IPS-20b (cell line): ENCODE data around the gene TUBB2A.
"Not testable (repeated sequence)": the region's sequence is repeated elsewhere in the genome, so short reads cannot be mapped to it uniquely, and the experiment has no call there.

Experiments used
- H3K27ac ChIP-seq: one replicate; pipeline ENCODE4 v1.5.1; 2013; ENCODE audit warnings: low read length
- H3K27me3 ChIP-seq: 2 replicates; pipeline ENCODE4 v1.6.1; 2013; ENCODE audit warnings: mild to moderate bottlenecking, low read length, inconsistent platforms; ENCODE audit not compliant: insufficient read depth
- H3K36me3 ChIP-seq: 2 replicates; pipeline ENCODE4 v1.6.1; 2013; ENCODE audit warnings: low read depth, mild to moderate bottlenecking, inconsistent platforms, low read length, moderate library complexity; ENCODE audit not compliant: insufficient read depth
- H3K4me1 ChIP-seq: 2 replicates; pipeline ENCODE4 v1.6.1; 2013; ENCODE audit warnings: mild to moderate bottlenecking, control low read depth, inconsistent platforms, low read length, moderate library complexity; ENCODE audit not compliant: insufficient read depth
- H3K4me3 ChIP-seq: 2 replicates; pipeline ENCODE4 v1.5.1; 2013; ENCODE audit warnings: mild to moderate bottlenecking, low read length, inconsistent platforms
- H3K9ac ChIP-seq: 2 replicates; pipeline ENCODE4 v1.6.1; 2013; ENCODE audit warnings: low read depth, mild to moderate bottlenecking, inconsistent platforms, low read length, moderate library complexity
- H3K9me3 ChIP-seq: 2 replicates; pipeline ENCODE4 v1.6.1; 2013; ENCODE audit warnings: mild to moderate bottlenecking, low read depth, low read length, inconsistent platforms; ENCODE audit not compliant: insufficient read depth

The TUBB2A gene

DNA sequence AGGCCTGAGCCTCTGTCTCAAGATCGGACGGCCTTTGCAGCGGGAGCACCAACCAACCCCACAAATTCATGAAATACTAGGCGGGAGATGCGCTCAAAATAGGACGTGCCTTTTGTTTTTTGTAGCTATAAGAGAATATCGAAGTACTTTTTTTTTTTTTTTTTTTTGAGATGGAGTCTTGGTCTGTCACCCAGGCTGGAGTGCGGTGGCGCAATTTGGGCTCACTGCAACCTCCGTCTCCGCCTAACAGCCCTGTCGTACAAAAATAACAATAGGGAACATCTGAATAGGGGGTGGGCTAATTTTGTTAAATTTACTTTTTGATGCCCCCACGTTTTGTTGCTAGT lies 5.9 kb upstream of the TUBB2A start:
- Histone ChIP-seq H3K27ac (no peak overlapping the region), H3K9ac (peak overlapping the region; percentile 47; the same call in 1 of the 2 replicates), H3K4me1 (peaks cover 60% of the 10 kb centered on the region), H3K9me3 (no peaks in the 10 kb centered on the region), H3K36me3 (no peaks in the 10 kb centered on the region), H3K27me3 (peaks cover 10% of the 10 kb centered on the region; the same call in 1 of the 2 replicates), H3K4me3 (peak overlapping the region; percentile 64)

DNA sequence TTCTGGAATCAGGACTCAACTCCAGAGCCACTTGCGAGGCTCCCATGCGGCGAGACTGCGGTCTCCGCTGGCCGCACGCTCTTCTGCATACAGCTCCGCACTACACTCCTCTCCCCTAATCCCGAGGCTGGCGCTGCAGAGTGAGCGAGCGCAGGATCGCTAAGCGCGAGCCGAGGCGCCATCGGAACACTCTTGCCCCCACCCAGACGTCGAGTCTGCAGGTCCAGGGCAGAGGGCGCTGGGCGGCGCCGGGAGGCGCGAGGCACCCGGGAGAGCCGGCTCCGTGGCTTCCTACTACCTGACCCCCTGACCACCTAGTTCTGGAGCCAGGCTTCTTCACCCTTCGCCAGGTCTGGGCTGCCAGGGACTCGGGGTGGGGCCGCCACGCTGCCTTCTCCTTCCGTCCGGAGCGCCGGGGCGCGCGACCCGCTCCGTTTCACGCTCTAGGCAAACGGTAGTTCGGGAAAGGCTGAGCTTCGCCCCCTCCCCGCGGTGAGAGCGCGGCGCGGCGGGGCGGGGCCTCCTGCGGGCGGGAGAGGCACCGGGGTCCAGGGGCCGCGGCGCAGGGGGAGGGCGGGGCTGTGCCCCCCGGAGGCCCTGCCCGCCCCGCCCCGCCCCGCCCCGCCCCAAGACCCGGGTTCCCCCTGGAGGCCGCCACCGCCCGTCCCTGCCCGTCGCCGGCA lies 5.4 kb upstream of the TUBB2A start:
- Histone ChIP-seq H3K27ac (no peak overlapping the region), H3K9ac (peak overlapping the region; percentile 80; the same call in 1 of the 2 replicates), H3K4me1 (peaks cover 61% of the 10 kb centered on the region), H3K27me3 (peaks cover 10% of the 10 kb centered on the region; the same call in 1 of the 2 replicates), H3K36me3 (no peaks in the 10 kb centered on the region), H3K9me3 (no peaks in the 10 kb centered on the region), H3K4me3 (peak overlapping the region; percentile 80)

DNA sequence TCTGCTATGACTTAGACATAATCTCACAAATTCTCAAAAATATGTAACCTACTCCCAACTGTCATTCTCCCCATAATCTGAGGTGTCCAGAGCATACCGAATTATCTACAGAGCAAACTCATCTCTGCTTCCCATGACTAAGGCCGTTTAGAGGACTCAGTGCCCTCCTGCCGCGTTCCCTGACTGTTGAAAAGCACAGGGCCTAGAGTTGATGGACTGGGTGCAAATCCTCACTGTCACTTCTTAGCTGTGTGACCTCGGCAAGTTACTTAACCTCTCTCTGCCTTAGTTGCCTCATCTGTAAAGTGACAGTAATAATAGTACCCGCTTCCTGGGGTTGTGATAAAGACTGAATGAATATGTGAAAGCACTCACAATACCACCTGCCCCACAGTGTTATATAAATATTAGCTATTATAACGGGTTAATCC lies 4.7 kb upstream of the TUBB2A start:
- Histone ChIP-seq H3K27me3 (peaks cover 10% of the 10 kb centered on the region; the same call in 1 of the 2 replicates), H3K36me3 (no peaks in the 10 kb centered on the region), H3K4me3 (peak overlapping the region; percentile 80), H3K9me3 (no peaks in the 10 kb centered on the region), H3K27ac (no peak overlapping the region), H3K9ac (peak overlapping the region; percentile 80), H3K4me1 (peaks cover 58% of the 10 kb centered on the region)

DNA sequence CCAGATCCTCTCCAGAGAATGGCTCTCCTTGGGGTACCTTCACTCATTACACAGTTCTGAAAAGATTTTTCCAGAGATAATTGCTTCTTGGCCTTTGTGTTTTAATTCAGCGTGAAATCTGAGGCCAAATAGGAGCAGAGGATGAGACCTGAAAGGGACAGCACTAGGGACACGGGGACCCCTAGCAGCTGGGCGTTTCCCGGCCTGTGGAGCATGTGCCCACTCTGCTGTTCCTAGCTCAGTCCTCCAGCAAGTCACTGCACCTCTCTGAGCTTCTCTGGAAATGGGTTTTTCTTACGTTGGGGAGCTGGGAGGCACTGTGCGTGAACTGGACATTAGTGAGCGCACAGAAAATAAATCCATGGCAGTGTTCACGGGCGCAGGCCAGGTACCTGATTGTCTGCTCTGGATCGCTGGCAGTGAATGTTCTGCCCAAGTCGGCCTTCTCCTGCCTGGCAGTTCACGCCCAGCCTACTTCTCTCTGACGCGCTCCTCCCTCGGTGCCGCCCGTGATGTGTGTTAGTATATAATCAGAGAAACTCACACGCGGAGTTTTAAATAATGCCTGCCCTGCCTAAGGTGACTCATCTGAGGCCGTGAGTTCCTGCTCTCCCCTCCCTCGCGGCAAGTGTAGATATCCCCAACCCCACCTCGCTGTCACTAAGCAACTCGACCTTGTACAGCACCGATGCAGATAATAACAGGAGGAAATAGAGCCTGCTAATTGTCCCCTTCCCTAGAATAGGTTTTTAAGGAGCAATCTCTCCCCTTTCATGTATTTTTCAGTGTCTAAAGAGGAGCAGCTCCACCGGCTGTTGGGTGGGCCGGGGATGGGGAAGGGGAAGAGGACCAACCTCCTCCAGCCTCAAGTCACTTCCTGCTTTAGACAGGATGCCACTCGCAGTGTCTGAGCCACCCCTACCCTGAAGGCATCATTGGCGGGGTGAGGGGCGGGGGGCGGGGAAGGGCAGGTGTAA lies 2.7 kb upstream of the TUBB2A start:
- 0 out of 2 replicates have a peak overlapping the region, but pooled peaks have one; percentile 16 for H3K4me3 ChIP-seq
- peaks cover 8% of the 10 kb centered on the region for H3K36me3 ChIP-seq
- H3K9ac ChIP-seq: peak overlapping the region; percentile 2; the same call in 1 of the 2 replicates
- no peaks in the 10 kb centered on the region for H3K9me3 ChIP-seq
- H3K4me1 ChIP-seq: peaks cover 42% of the 10 kb centered on the region
- H3K27ac ChIP-seq: no peak overlapping the region
- H3K27me3 ChIP-seq: peaks cover 10% of the 10 kb centered on the region; the same call in 1 of the 2 replicates

DNA sequence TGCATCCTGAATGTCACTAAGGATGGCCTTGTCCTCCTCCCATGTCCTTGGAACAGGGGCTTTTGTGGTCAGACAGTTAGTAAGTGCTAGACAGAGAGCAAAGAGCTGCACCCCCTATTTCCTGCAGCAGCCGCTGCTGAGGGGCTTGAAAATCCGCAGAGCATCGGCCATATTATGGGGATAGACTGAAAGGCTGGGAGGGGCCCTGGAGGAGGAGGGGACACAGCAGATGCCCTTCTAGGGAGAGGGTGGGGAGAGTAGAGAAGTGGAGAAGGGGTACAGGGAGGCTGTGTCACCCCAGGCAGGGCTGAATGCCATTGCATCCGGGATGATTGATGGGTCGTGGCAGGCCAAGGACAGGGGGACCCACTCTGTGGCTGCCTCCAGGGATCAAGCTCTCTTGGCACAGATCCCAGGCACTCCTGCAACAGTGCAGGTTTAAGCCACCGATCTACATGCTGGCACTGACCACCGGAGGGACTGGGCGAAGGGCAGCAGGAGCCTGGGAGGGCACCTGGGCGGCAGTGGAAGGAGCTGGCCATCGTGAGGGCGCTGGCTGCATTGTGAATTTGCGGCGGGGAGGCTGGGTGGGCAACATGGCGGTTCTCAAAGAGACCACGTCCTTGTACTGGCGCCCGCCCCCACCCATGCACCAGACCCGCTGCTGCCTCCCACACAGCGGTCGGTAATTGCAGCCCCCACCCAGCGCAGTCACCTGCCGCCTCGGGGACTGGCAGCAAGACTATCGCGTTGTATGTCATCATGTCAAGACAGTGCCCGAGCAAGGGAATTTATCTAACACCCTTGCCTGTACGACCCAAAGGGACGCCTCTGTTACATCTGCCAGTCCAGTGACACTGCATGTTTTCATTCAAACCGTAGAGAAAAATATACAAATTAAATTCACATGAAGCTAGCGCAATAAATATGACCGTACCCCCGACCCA lies 887 bp downstream of the TUBB2A start:
- not testable (repeated sequence) for H3K27ac ChIP-seq, H3K27me3 ChIP-seq, H3K9me3 ChIP-seq
- Histone ChIP-seq H3K9ac (peak overlapping the region; percentile 78; the same call in 1 of the 2 replicates), H3K4me3 (peak overlapping the region; percentile 95), H3K4me1 (peaks cover 26% of the 10 kb centered on the region), H3K36me3 (peaks cover 35% of the 10 kb centered on the region)

DNA sequence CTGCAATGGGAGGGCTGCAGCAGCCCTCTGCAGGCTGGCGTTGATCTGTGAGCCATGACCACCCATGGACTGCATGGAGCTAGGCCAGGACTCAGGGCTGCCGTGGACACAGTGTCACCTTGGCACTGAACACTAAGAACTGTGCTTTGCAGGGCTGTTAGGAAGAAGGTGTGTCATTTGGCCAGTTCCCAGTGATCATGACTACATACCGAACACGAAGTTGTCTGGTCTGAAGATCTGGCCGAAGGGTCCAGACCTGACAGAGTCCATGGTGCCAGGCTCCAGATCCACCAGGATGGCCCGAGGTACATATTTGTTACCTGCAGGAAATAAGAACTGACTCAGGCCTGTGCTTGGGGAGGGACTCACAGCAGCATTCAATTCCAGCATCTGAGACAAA lies 1.9 kb downstream of the TUBB2A start:
- peak overlapping the region; percentile 43 for H3K4me3 ChIP-seq
- not testable (repeated sequence) for H3K27ac ChIP-seq, H3K9ac ChIP-seq, H3K27me3 ChIP-seq, H3K9me3 ChIP-seq
- H3K4me1 ChIP-seq: peaks cover 21% of the 10 kb centered on the region
- H3K36me3 ChIP-seq: peaks cover 40% of the 10 kb centered on the region

DNA sequence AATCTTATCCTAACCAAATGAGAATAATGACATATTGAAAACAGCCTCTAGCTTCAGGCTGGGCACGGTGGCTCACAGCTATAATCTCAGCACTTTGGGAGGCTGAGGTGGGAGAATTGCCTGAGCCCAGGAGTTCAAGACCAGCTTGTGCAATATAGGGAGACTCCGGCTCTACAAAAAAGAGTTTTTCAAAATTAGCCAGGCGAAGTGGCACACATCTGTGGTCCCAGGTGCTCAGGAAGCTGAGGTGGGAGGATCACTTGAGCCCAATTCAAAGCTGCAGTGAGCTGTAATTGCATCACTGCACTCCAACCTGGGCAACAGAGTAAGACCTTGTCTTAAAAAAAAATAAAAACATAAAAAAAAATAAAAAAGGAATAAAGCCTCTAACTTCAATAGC lies 4.7 kb downstream of the TUBB2A start:
- no peaks in the 10 kb centered on the region for H3K27me3 ChIP-seq
- no peak overlapping the region for H3K9ac ChIP-seq
- H3K9me3 ChIP-seq: no peaks in the 10 kb centered on the region
- no peak overlapping the region for H3K27ac ChIP-seq
- peaks cover 63% of the 10 kb centered on the region for H3K36me3 ChIP-seq
- H3K4me3 ChIP-seq: no peak overlapping the region
- 0 out of 2 replicates have a peak, but pooled peaks cover 3% of the 10 kb centered on the region for H3K4me1 ChIP-seq

DNA sequence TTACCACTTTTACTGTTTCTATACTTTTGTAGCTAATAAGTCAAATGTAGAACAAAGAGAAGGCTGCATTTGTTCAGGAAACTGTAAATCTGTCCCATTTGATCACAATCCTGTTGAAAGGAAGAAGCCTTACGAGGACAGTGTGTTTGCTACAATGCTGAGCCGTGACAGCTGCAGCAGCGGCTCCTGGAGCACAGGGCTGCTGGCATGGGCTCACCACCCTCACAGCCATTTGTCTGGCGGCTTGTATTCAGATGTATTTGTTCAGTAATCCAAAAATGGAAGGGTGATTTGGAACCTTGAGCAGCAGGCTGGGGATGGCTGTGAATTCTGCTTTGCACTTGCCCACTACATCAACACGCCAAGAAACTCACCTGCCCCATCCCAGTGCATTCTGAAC lies 5.7 kb downstream of the TUBB2A start:
- no peak overlapping the region for H3K27ac ChIP-seq
- 0 out of 2 replicates have a peak, but pooled peaks cover 3% of the 10 kb centered on the region for H3K4me1 ChIP-seq
- H3K9me3 ChIP-seq: no peaks in the 10 kb centered on the region
- no peak overlapping the region for H3K4me3 ChIP-seq
- no peak overlapping the region for H3K9ac ChIP-seq
- peaks cover 67% of the 10 kb centered on the region for H3K36me3 ChIP-seq
- H3K27me3 ChIP-seq: no peaks in the 10 kb centered on the region

DNA sequence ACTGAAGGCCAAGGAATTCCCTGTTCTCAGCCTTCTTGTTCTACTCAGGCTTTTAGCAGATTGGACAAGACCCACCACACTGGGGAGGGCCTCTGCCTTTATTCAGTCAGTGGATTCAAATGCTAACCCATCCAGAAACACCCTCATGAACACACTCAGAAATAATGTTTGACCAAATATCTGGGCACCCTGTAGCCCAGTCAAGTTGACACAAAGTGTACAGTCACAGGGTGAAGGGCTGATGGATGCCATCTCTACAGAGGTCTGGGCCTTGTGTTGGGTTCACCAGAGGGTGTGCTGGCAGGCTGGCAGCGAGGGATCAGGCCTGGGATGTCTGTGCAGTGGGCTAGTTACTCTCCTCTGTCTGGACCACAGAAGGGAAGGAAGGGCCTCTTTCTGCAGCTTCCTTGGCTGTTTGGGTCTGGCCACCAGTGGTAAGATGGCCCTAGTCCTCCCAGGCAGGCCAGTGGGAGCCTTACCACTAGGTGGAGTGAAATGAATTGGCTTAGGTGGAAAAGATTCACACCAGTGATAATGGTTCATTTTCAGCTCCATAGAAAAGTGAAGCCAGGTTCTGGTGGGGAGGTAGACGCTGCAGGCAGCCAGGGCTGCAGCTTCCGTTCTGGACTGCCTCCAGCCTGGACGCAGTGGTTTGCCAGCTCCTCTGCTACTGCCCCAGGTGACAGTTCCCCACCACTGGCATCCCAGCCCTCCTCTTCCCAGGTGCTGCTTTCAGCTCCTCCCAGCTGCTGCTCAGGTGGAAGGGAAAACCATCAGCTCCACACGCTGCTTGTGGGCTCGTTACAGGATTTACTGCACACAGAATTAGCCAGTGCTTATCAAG lies 9.2 kb downstream of the TUBB2A start:
- Histone ChIP-seq H3K9ac (no peak overlapping the region), H3K27ac (no peak overlapping the region), H3K4me3 (no peak overlapping the region), H3K36me3 (peaks cover 58% of the 10 kb centered on the region), H3K4me1 (peaks cover 6% of the 10 kb centered on the region; the same call in 1 of the 2 replicates), H3K27me3 (no peaks in the 10 kb centered on the region), H3K9me3 (no peaks in the 10 kb centered on the region)

DNA sequence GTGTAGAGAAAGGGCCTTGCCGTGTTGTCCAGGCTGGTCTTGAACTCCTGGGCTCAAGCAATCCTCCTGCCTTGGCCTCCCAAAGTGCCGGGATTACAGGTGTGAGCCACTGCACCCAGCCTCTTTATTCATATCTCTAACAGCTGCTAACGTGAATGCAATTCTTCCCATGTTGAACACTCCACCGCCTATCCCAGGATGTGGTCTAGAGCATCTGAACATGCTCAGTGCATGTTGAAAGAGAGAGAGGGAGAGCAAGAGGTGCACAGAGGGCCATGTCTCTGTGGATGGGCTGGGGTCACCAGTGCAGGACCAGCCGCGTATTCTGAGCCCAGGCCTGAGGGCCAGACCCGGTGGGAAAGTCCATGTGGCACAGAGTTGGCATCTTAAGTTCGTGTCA lies 12.8 kb downstream of the TUBB2A start:
- peaks cover 59% of the 10 kb centered on the region for H3K36me3 ChIP-seq
- no peak overlapping the region for H3K4me3 ChIP-seq
- no peak overlapping the region for H3K9ac ChIP-seq
- peaks cover 8% of the 10 kb centered on the region; the same call in 1 of the 2 replicates for H3K4me1 ChIP-seq
- H3K27me3 ChIP-seq: no peaks in the 10 kb centered on the region
- H3K27ac ChIP-seq: no peak overlapping the region
- H3K9me3 ChIP-seq: no peaks in the 10 kb centered on the region
